ENCODE data around the gene KIF1A. TPM values are rescaled to one million over a fixed set of nuclear protein-coding genes. Genes with fewer than 3 reads are reported as not detected.
A peak's percentile ranks its signal among the peaks of the same experiment; 100 is the strongest.

Gene KIF1A
- total and polyA plus RNA-seq, 2 of the 13 experiments (the other 11 are each of a cell fraction or from before 2014, with no cell fraction given) = 0.01 TPM; not detected in 1

DNA sequence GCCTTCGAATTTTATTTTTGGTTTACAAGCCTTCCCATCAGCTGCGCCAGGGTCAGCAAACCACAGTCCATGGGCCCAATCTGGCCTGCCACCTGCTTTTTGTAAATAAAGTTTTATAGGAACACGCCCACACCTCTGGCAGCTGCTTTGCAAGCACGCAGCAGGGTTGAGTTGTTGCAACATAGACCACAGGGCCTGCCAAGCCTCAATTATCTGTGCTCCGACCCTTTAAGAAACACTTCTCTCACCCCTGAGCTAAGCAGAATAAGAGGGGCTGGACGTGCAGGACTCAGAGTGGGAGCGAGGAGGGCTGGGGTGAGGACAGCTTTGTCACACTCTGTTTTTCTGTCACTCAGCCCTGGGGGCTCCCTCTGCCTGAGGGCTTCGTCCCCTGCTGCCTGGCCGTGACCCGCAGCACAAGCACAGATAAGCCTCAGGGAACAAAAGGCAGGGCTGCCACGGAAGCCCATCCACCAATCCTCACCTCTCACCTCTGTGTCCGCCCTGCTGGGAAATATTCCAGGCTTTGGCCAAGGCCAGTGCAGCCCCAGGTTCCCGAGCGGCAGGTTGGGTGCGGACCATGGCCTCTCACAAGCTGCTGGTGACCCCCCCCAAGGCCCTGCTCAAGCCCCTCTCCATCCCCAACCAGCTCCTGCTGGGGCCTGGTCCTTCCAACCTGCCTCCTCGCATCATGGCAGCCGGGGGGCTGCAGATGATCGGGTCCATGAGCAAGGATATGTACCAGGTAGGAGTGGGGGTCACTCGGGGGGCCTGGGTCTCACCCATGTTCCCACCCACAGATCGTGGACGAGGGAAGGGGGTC lies 48.5 kb upstream of the KIF1A start, which contains the start of gene AGXT (continued):
- TF ChIP-seq, protein P1, sequence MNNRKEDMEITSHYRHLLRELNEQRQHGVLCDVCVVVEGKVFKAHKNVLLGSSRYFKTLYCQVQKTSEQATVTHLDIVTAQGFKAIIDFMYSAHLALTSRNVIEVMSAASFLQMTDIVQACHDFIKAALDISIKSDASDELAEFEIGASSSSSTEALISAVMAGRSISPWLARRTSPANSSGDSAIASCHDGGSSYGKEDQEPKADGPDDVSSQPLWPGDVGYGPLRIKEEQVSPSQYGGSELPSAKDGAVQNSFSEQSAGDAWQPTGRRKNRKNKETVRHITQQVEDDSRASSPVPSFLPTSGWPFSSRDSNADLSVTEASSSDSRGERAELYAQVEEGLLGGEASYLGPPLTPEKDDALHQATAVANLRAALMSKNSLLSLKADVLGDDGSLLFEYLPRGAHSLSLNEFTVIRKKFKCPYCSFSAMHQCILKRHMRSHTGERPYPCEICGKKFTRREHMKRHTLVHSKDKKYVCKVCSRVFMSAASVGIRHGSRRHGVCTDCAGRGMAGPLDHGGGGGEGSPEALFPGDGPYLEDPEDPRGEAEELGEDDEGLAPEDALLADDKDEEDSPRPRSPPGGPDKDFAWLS (CRISPR knock-in tag; IDR thresholded peaks at IDR 0.05; ENCODE audit: borderline replicate concordance) = no peak
- no peak for TF ChIP-seq IKZF1 (IDR thresholded peaks at IDR 0.05)
- TF ChIP-seq ZNF792 (CRISPR knock-in tag; IDR thresholded peaks at IDR 0.05) = peak; percentile 56; the same call in 1 of the 2 replicates
- TF ChIP-seq, protein P2, sequence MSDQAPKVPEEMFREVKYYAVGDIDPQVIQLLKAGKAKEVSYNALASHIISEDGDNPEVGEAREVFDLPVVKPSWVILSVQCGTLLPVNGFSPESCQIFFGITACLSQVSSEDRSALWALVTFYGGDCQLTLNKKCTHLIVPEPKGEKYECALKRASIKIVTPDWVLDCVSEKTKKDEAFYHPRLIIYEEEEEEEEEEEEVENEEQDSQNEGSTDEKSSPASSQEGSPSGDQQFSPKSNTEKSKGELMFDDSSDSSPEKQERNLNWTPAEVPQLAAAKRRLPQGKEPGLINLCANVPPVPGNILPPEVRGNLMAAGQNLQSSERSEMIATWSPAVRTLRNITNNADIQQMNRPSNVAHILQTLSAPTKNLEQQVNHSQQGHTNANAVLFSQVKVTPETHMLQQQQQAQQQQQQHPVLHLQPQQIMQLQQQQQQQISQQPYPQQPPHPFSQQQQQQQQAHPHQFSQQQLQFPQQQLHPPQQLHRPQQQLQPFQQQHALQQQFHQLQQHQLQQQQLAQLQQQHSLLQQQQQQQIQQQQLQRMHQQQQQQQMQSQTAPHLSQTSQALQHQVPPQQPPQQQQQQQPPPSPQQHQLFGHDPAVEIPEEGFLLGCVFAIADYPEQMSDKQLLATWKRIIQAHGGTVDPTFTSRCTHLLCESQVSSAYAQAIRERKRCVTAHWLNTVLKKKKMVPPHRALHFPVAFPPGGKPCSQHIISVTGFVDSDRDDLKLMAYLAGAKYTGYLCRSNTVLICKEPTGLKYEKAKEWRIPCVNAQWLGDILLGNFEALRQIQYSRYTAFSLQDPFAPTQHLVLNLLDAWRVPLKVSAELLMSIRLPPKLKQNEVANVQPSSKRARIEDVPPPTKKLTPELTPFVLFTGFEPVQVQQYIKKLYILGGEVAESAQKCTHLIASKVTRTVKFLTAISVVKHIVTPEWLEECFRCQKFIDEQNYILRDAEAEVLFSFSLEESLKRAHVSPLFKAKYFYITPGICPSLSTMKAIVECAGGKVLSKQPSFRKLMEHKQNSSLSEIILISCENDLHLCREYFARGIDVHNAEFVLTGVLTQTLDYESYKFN (CRISPR knock-in tag; conservative IDR thresholded peaks at IDR 0.05) = peak; percentile 91
- TF ChIP-seq HNRNPUL1 (IDR thresholded peaks at IDR 0.05; ENCODE audit: low read depth, low read length) = no peak
- TF ChIP-seq ZNF784 (CRISPR knock-in tag; IDR thresholded peaks at IDR 0.05; ENCODE audit: borderline replicate concordance) = no peak
- no peak for TF ChIP-seq HBP1 (CRISPR knock-in tag; IDR thresholded peaks at IDR 0.05; ENCODE audit: low read depth)
- no peak; the same call in 1 of the 2 replicates for TF ChIP-seq LBX2 (CRISPR knock-in tag; IDR thresholded peaks at IDR 0.05; ENCODE audit: borderline replicate concordance)
- TF ChIP-seq ZNF674 (CRISPR knock-in tag; IDR thresholded peaks at IDR 0.05; ENCODE audit: low read depth) = no peak
- TF ChIP-seq, protein P3, sequence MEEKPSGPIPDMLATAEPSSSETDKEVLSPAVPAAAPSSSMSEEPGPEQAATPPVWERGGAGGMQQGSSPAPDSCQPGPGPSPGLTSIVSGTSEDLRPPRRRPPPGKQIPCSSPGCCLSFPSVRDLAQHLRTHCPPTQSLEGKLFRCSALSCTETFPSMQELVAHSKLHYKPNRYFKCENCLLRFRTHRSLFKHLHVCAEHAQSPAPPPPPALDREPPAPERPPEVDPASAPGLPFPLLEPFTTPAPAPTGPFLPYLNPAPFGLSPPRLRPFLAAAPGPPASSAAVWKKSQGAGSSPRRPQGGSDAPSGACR (CRISPR knock-in tag; IDR thresholded peaks at IDR 0.05) = no peak
- no peak for TF ChIP-seq ZNF577 (CRISPR knock-in tag; IDR thresholded peaks at IDR 0.05; ENCODE audit: borderline replicate concordance, low read depth)
- TF ChIP-seq, protein P4, sequence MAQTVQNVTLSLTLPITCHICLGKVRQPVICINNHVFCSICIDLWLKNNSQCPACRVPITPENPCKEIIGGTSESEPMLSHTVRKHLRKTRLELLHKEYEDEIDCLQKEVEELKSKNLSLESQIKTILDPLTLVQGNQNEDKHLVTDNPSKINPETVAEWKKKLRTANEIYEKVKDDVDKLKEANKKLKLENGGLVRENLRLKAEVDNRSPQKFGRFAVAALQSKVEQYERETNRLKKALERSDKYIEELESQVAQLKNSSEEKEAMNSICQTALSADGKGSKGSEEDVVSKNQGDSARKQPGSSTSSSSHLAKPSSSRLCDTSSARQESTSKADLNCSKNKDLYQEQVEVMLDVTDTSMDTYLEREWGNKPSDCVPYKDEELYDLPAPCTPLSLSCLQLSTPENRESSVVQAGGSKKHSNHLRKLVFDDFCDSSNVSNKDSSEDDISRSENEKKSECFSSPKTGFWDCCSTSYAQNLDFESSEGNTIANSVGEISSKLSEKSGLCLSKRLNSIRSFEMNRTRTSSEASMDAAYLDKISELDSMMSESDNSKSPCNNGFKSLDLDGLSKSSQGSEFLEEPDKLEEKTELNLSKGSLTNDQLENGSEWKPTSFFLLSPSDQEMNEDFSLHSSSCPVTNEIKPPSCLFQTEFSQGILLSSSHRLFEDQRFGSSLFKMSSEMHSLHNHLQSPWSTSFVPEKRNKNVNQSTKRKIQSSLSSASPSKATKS (CRISPR knock-in tag; IDR thresholded peaks at IDR 0.05) = peak; percentile 78; the same call in 1 of the 2 replicates
- no peak; the same call in 1 of the 2 replicates for TF ChIP-seq ZNF329 (CRISPR knock-in tag; IDR thresholded peaks at IDR 0.05; ENCODE audit: low read depth)
- peak; percentile 82; the same call in 1 of the 2 replicates for TF ChIP-seq ZNF788 (CRISPR knock-in tag; IDR thresholded peaks at IDR 0.05; ENCODE audit: borderline replicate concordance)
